Testis (tissue), 3 donors: Measurements from ENCODE around the gene GUCD1. TPM values are rescaled to one million over a fixed set of nuclear protein-coding genes. Genes with fewer than 3 reads are reported as not detected.

Experiments used
- DNase-seq: peaks from one replicate; pipeline ENCODE4 v3.0.0-alpha.2; 2019
- H3K27ac ChIP-seq, 2 donors: fragments of 200-600 bp; sonication (generic); one replicate each; pipeline ENCODE4 v1.5.1; 2019
- H3K27me3 ChIP-seq: fragments of 200-600 bp; sonication (generic); one replicate; pipeline ENCODE4 v1.5.1; 2019
- H3K36me3 ChIP-seq: fragments of 200-600 bp; sonication (generic); one replicate; pipeline ENCODE4 v1.5.1; 2017; ENCODE audit warnings: low read depth; ENCODE audit errors: missing control alignments
- H3K4me1 ChIP-seq: fragments of 200-600 bp; sonication (generic); one replicate; pipeline ENCODE4 v1.5.1; 2019
- H3K4me3 ChIP-seq, 2 donors: fragments of 200-600 bp; sonication (generic); one replicate each; pipeline ENCODE4 v1.5.1; 2017 to 2019
- H3K9me3 ChIP-seq: fragments of 200-600 bp; sonication (generic); one replicate; pipeline ENCODE4 v1.5.1; 2017
- CTCF ChIP-seq, 3 experiments: fragments of 450-650 bp in 2 of 3; fragments of 200-600 bp in 1 of 3; sonication (generic) in 1 of 3; IDR thresholded peaks; one replicate each; pipeline ENCODE4 v1.5.1; 2016 to 2019; ENCODE audit warnings: antibody characterized with exemption in 3 of 3, mild to moderate bottlenecking in 2 of 3, moderate library complexity in 1 of 3
- POLR2A ChIP-seq: fragments of 450-650 bp; IDR thresholded peaks from one replicate; pipeline ENCODE4 v1.6.1; 2017; ENCODE audit warnings: antibody characterized with exemption, mild to moderate bottlenecking, moderate library complexity
- WGBS, 2 donors: methylation state at CpG; one replicate each; pipeline ENCODE4 v1.1.5; 2018; 5-methylcytosine and 5-hydroxymethylcytosine counted together
- intact Hi-C: fragments of 100-400 bp; cut with DNase I; formaldehyde crosslinking; loops from one replicate; pipeline ENCODE4 v1.15.1; 2023; ENCODE audit warnings: low total_unique reads
- polyA plus RNA-seq: library from polyadenylated mRNA; stranded (reverse); fragments of 350-450 nt; fragmentation: Illumina TruSeq; extraction: RNeasy Lipid Tissue Mini Kit (QIAGEN cat#74804); gene quantifications from one replicate; pipeline ENCODE4 v1.2.3, GENCODE V29; 2014; ENCODE audit warnings: low read depth, low replicate concordance; ENCODE audit not compliant: insufficient read depth
- total RNA-seq, 2 donors: library from RNA; depleted of rRNA; stranded (reverse); fragments of >200 nt; gene quantifications; one replicate each; pipeline ENCODE4 v1.2.3, GENCODE V29; 2016

GUCD1 gene
- total and polyA plus RNA-seq, 3 donors from 2014 or later = 91.7 to 123 (median 93.6) TPM

- 80 to 88% methylated on average over 7 of the region's 7 CpGs for WGBS, 2 donors
- H3K27me3 ChIP-seq = no peaks in the 10 kb centered on the region
- no peak overlapping the region for H3K27ac ChIP-seq
- no peaks in the 10 kb centered on the region for H3K9me3 ChIP-seq
- intact Hi-C loops = loop anchor here (10.0 kb wide), 2 partner anchors 78 to 178 kb away; partner anchors contain the start of gene ADORA2A
- H3K4me3 ChIP-seq = no peak overlapping the region
- no peaks in the 10 kb centered on the region for H3K36me3 ChIP-seq
- peak; percentile 73 for DNase-seq
- TF ChIP-seq CTCF (IDR thresholded peaks at IDR 0.05) (peak; percentile 37 to 58 (median 50)), POLR2A (no peak)
- H3K4me1 ChIP-seq = no peaks in the 10 kb centered on the region
Observed at GRCh38 chr22:24503137-24503842, 51.6 kb downstream of the GUCD1 start.

- no peak for DNase-seq
- H3K9me3 ChIP-seq = no peaks in the 10 kb centered on the region
- no peaks in the 10 kb centered on the region for H3K27me3 ChIP-seq
- H3K4me3 ChIP-seq = no peak overlapping the region
- intact Hi-C loops = loop anchor here (10.0 kb wide), 2 partner anchors 78 to 178 kb away; partner anchors contain the start of gene ADORA2A
- no peak for TF ChIP-seq POLR2A
- TF ChIP-seq CTCF (IDR thresholded peaks at IDR 0.05) = no peak
- H3K36me3 ChIP-seq = no peaks in the 10 kb centered on the region
- H3K4me1 ChIP-seq = no peaks in the 10 kb centered on the region
- 69 to 95% methylated on average over 1 of the region's 1 CpG for WGBS, 2 donors
- no peak overlapping the region for H3K27ac ChIP-seq
Observed at GRCh38 chr22:24502541-24502940, 52.4 kb downstream of the GUCD1 start.

GRCh38 chr22:24502034-24502433, 52.9 kb downstream of the GUCD1 start:
- H3K27ac ChIP-seq = no peak overlapping the region
- no peak for DNase-seq
- intact Hi-C loops = loop anchor here (10.0 kb wide), 2 partner anchors 77 to 177 kb away; partner anchors contain the start of gene ADORA2A
- H3K4me3 ChIP-seq = no peak overlapping the region
- 88% methylated on average over 7 of the region's 7 CpGs for WGBS, 2 donors
- no peaks in the 10 kb centered on the region for H3K4me1 ChIP-seq
- H3K36me3 ChIP-seq = no peaks in the 10 kb centered on the region
- no peaks in the 10 kb centered on the region for H3K9me3 ChIP-seq
- no peaks in the 10 kb centered on the region for H3K27me3 ChIP-seq
- no peak for TF ChIP-seq CTCF (IDR thresholded peaks at IDR 0.05)
- no peak for TF ChIP-seq POLR2A

- WGBS, 2 donors = 57 to 74% methylated on average over 7 to 8 of the region's 8 CpGs
Observed at GRCh38 chr22:24501301-24502005, 53.5 kb downstream of the GUCD1 start.

More at GRCh38 chr22:24501301-24502005, 53.5 kb downstream of the GUCD1 start:
- Histone ChIP-seq H3K27me3 (no peaks in the 10 kb centered on the region), H3K36me3 (no peaks in the 10 kb centered on the region), H3K9me3 (no peaks in the 10 kb centered on the region), H3K4me3 (no peak overlapping the region), H3K4me1 (no peaks in the 10 kb centered on the region), H3K27ac (no peak overlapping the region)
- TF ChIP-seq CTCF (IDR thresholded peaks at IDR 0.05) = no peak
- no peak for TF ChIP-seq POLR2A
- no peak for DNase-seq
- intact Hi-C loops = loop anchor here (10.0 kb wide), 2 partner anchors 77 to 177 kb away; partner anchors contain the start of gene ADORA2A
